CD4-positive, alpha-beta T cell treated with Interleukin-21 for 1 hour (primary cell): Measurements from ENCODE around the gene ATAD1.
"Not testable (repeated sequence)": the region's sequence is repeated elsewhere in the genome, so short reads cannot be mapped to it uniquely, and the experiment has no call there.

ENCODE experiments used
- DNase-seq: peaks from one replicate; pipeline ENCODE4 v3.0.0-alpha.2; 2020

Gene ATAD1

GRCh38 chr10:87801813-87802435, 16.1 kb downstream of the ATAD1 start:
- not testable (repeated sequence) for DNase-seq

GRCh38 chr10:87799860-87800259, 18.2 kb downstream of the ATAD1 start:
- DNase-seq, result no peak

- DNase-seq, result no peak
These were observed 19.9 kb downstream of the ATAD1 start for GRCh38 chr10:87798082-87798481.

- no peak for DNase-seq
These were observed 23.7 kb downstream of the ATAD1 start for GRCh38 chr10:87794285-87794684.

GRCh38 chr10:87790185-87790584, 27.8 kb downstream of the ATAD1 start:
- DNase-seq, result no peak

GRCh38 chr10:87786421-87786820, 31.6 kb downstream of the ATAD1 start:
- DNase-seq, result no peak

- no peak for DNase-seq
These were observed 35.3 kb downstream of the ATAD1 start for GRCh38 chr10:87782721-87783120.

- DNase-seq, result no peak
These were observed 36.5 kb downstream of the ATAD1 start for GRCh38 chr10:87781545-87781944.

- no peak for DNase-seq
These were observed 41.7 kb downstream of the ATAD1 start for GRCh38 chr10:87776328-87776727.

GRCh38 chr10:87775766-87776165, 42.3 kb downstream of the ATAD1 start:
- no peak for DNase-seq

GRCh38 chr10:87771871-87772500, 46.0 kb downstream of the ATAD1 start:
- DNase-seq, result peak; percentile 32

GRCh38 chr10:87767253-87767652, 50.8 kb downstream of the ATAD1 start:
- no peak for DNase-seq

- DNase-seq, result no peak
These were observed 52.2 kb downstream of the ATAD1 start for GRCh38 chr10:87765666-87766376.

- DNase-seq, result no peak
These were observed 53.7 kb downstream of the ATAD1 start for GRCh38 chr10:87764072-87764934.

- DNase-seq, result no peak
These were observed 54.8 kb downstream of the ATAD1 start for GRCh38 chr10:87763086-87763861.

- no peak for DNase-seq
These were observed 56.1 kb downstream of the ATAD1 start for GRCh38 chr10:87761892-87762291.

- no peak for DNase-seq
These were observed 56.9 kb downstream of the ATAD1 start for GRCh38 chr10:87761153-87761552.

- no peak for DNase-seq
These were observed 57.7 kb downstream of the ATAD1 start for GRCh38 chr10:87760195-87760905.

- DNase-seq, result no peak
These were observed 58.5 kb downstream of the ATAD1 start for GRCh38 chr10:87759551-87759950.

- no peak for DNase-seq
These were observed 60.3 kb downstream of the ATAD1 start for GRCh38 chr10:87757685-87758084.

GRCh38 chr10:87753995-87754866, 63.8 kb downstream of the ATAD1 start:
- no peak for DNase-seq
